ENCODE measurements around the gene SFT2D3. TPM values are rescaled to one million over a fixed set of nuclear protein-coding genes. Genes with fewer than 3 reads are reported as not detected.
"Not testable (repeated sequence)": the region's sequence is repeated elsewhere in the genome, so short reads cannot be mapped to it uniquely, and the experiment has no call there.

Gene SFT2D3
- total RNA-seq, 1 donor from 2014 or later, result 5.0 TPM

DNA sequence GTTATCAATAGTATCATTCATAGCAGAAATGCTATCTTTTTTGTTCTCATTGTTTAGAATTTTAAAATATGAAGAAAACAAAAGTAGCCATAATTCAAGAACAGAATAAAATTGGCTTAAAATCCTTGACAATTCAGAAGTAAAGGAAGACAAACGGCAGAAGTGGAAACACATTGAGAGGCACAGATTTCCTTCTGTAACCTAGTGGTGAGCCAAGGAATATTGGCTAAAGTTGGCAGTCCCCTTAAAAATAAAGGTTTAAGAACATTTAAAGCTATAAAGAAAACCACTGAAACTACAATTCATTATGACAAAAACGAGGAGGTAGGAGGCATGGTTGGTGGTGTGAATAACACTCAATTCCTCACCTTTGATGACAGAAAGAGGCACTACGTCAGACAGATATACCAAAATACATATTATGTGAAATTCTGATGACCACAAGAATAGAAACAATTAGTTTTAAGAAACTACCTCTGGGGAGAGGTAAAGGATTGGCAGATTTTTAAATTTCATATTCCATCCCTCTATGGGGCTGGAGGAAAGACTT is 42.3 kb downstream of the SFT2D3 start:
- FAIRE-seq (no peak), DNase-seq (ENCODE audit: low read depth) (no peak)
- Histone ChIP-seq H3K27me3 (ENCODE audit: control insufficient read depth, insufficient read depth, low read length) (no peaks in the 10 kb centered on the region), H3K36me3 (ENCODE audit: control insufficient read depth, insufficient read depth, low read length) (peaks cover 3% of the 10 kb centered on the region), H3K4me3 (ENCODE audit: low read depth, low read length) (no peak overlapping the region)
- TF ChIP-seq, protein P1, sequence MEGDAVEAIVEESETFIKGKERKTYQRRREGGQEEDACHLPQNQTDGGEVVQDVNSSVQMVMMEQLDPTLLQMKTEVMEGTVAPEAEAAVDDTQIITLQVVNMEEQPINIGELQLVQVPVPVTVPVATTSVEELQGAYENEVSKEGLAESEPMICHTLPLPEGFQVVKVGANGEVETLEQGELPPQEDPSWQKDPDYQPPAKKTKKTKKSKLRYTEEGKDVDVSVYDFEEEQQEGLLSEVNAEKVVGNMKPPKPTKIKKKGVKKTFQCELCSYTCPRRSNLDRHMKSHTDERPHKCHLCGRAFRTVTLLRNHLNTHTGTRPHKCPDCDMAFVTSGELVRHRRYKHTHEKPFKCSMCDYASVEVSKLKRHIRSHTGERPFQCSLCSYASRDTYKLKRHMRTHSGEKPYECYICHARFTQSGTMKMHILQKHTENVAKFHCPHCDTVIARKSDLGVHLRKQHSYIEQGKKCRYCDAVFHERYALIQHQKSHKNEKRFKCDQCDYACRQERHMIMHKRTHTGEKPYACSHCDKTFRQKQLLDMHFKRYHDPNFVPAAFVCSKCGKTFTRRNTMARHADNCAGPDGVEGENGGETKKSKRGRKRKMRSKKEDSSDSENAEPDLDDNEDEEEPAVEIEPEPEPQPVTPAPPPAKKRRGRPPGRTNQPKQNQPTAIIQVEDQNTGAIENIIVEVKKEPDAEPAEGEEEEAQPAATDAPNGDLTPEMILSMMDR (IDR thresholded peaks at IDR 0.05; ENCODE audit: insufficient read depth, low read length, severe bottlenecking), result no peak

DNA sequence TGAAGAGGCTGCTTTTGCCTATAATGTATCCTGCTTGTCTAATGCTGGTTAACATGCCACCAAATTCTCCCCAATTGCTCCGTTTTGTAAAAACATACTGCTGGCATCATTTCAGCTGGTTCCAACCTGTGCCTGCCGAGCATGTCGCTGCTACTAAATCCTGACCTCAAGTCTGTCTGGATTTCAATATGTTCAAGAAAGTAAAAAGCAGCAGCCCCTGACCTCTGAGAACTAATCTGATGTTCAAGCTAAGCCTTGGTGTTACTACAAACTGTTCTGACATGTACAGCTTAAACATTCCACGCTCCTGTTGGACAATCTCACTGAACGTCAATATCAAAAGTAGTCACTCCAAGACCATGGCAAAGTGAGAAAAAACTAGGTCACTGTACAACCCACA is 46.3 kb downstream of the SFT2D3 start:
- Histone ChIP-seq H3K27me3 (ENCODE audit: control insufficient read depth, insufficient read depth, low read length) (no peaks in the 10 kb centered on the region), H3K36me3 (ENCODE audit: control insufficient read depth, insufficient read depth, low read length) (peaks cover 2% of the 10 kb centered on the region), H3K4me3 (ENCODE audit: low read depth, low read length) (no peak overlapping the region)
- no peak for DNase-seq (ENCODE audit: low read depth)
- no peak for FAIRE-seq
- TF ChIP-seq, protein P1 (IDR thresholded peaks at IDR 0.05; ENCODE audit: insufficient read depth, low read length, severe bottlenecking), result no peak

GRCh38 chr2:127749537-127749936 is 48.2 kb downstream of the SFT2D3 start:
- H3K36me3 ChIP-seq (ENCODE audit: control insufficient read depth, insufficient read depth, low read length); H3K4me3 ChIP-seq (ENCODE audit: low read depth, low read length); H3K27me3 ChIP-seq (ENCODE audit: control insufficient read depth, insufficient read depth, low read length); FAIRE-seq: not testable (repeated sequence)
- DNase-seq (ENCODE audit: low read depth), result peak; percentile 47

DNA sequence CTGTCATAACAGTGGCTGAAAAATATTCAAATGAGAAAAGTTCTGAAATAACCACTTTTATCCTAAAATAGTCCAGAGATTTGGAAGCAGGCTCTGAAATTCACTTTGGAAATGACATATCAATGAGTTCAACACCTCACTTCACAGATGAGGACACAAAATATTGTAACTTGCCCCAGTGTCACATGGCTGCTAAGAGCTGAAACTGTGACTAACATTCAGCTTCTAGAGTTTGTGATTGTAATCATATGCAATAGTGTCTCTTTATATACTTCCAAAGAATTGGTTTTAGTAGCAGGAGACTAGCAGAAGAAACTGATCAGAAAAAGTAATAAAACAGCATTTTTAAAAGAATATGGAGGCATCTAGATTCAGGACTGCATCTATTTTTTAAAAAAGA is 52.1 kb downstream of the SFT2D3 start:
- Histone ChIP-seq H3K36me3 (ENCODE audit: control insufficient read depth, insufficient read depth, low read length) (peaks cover 1% of the 10 kb centered on the region), H3K4me3 (ENCODE audit: low read depth, low read length) (no peak overlapping the region), H3K27me3 (ENCODE audit: control insufficient read depth, insufficient read depth, low read length) (no peaks in the 10 kb centered on the region)
- DNase-seq (ENCODE audit: low read depth) (no peak), FAIRE-seq (no peak)
- TF ChIP-seq, protein P1 (IDR thresholded peaks at IDR 0.05; ENCODE audit: insufficient read depth, low read length, severe bottlenecking), result no peak

DNA sequence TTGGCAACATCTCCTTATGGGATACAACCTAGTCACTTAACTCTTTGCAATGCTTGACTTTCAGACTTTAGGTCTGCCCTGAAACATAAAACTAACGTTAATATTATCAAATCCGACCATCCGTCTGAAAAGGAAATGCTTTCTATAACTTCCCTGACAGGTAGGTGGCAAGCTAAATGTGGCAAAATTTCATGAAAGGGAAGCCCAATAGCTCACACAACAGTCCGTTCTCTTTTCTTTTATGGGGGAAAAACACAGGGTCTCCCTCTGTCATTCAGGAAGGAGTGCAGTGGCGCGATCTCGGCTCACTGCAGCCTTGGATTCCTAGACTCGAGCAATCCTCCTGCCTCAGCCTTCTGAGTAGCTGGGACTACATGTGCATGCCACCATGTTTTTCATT is 52.9 kb downstream of the SFT2D3 start:
- FAIRE-seq, result no peak
- no peaks in the 10 kb centered on the region for H3K27me3 ChIP-seq (ENCODE audit: control insufficient read depth, insufficient read depth, low read length)
- no peak for DNase-seq (ENCODE audit: low read depth)
- H3K36me3 ChIP-seq (ENCODE audit: control insufficient read depth, insufficient read depth, low read length), result no peaks in the 10 kb centered on the region
- TF ChIP-seq, protein P1 (IDR thresholded peaks at IDR 0.05; ENCODE audit: insufficient read depth, low read length, severe bottlenecking), result no peak
- no peak overlapping the region for H3K4me3 ChIP-seq (ENCODE audit: low read depth, low read length)

Other genes starting within 250 kb of the SFT2D3 start
- 40.8 and 51.0 TPM in 2 replicates for gene IWS1, start 175.0 kb upstream of the SFT2D3 start, total RNA-seq
- gene MYO7B, start 165.8 kb upstream of the SFT2D3 start, total RNA-seq, result not detected in 2 replicates
- not detected in 2 replicates for gene GPR17, start 55.3 kb upstream of the SFT2D3 start, total RNA-seq
- gene LIMS2, start 26.0 kb upstream of the SFT2D3 start, total RNA-seq, result 0.79 TPM in 1 of 2 replicates, not detected in the other
- gene WDR33, start 109.7 kb downstream of the SFT2D3 start, total RNA-seq, result 27.0 and 31.3 TPM in 2 replicates
- 22.5 and 24.2 TPM in 2 replicates for gene POLR2D, start 156.7 kb downstream of the SFT2D3 start, total RNA-seq
- 31.6 and 32.5 TPM in 2 replicates for gene AMMECR1L, start 184.5 kb downstream of the SFT2D3 start, total RNA-seq

Data from bronchial epithelial cell (primary cell).